OCI-LY7 (cell line): ENCODE measurements around the gene DGKB. TPM values are rescaled to one million over a fixed set of nuclear protein-coding genes. Genes with fewer than 3 reads are reported as not detected.

Source experiments
- BruUV-seq: library from RNA; stranded (reverse); fragments of 400-500 nt; replicated peaks from 2 replicates; lab custom pipeline; 2021; lab: Mats Ljungman, UMichigan
- CTCF ChIA-PET: fragments of 300-600 bp; sonication (Branson Sonifier 250); formaldehyde crosslinking; loops from one replicate; lab custom pipeline; 2022; ENCODE audit warnings: antibody characterized with exemption; ENCODE audit not compliant: unreplicated experiment; lab: Charles Lee
- POLR2A ChIA-PET: fragments of 300-600 bp; sonication (Branson Sonifier 250); formaldehyde crosslinking; loops from one replicate; lab custom pipeline; 2022; ENCODE audit warnings: antibody characterized with exemption; lab: Charles Lee
- DNase-seq: peaks from one replicate; pipeline ENCODE4 v3.0.0-alpha.2; 2015; ENCODE audit warnings: low spot score
- H2AFZ ChIP-seq: fragments of 200-600 bp; sonication (generic), shearing (Covaris generic); 2 replicates; pipeline ENCODE4 v1.6.1; 2014; ENCODE audit warnings: mild to moderate bottlenecking, antibody characterized with exemption, low read length, moderate library complexity
- H3K27ac ChIP-seq: fragments of 200-600 bp; sonication (generic); 2 replicates; pipeline ENCODE4 v1.5.1; 2014; ENCODE audit warnings: mixed run types, low read depth, mild to moderate bottlenecking, moderate library complexity, low read length, inconsistent platforms; ENCODE audit not compliant: poor library complexity, severe bottlenecking
- H3K36me3 ChIP-seq: fragments of 200-600 bp; sonication (generic); 2 replicates; pipeline ENCODE4 v1.6.1; 2014; ENCODE audit warnings: mild to moderate bottlenecking, antibody characterized with exemption, low read length, moderate library complexity, mixed read lengths; ENCODE audit not compliant: insufficient read depth
- H3K4me1 ChIP-seq: fragments of 200-600 bp; sonication (generic); 2 replicates; pipeline ENCODE4 v1.5.1; 2014; ENCODE audit warnings: mild to moderate bottlenecking, low read length; ENCODE audit not compliant: insufficient read depth, poor library complexity, severe bottlenecking
- H3K4me2 ChIP-seq: fragments of 200-600 bp; sonication (generic); 2 replicates; pipeline ENCODE4 v1.6.1; 2014; ENCODE audit warnings: mild to moderate bottlenecking, low read length
- H3K4me3 ChIP-seq: fragments of 200-600 bp; sonication (generic); 2 replicates; pipeline ENCODE4 v1.5.1; 2014; ENCODE audit warnings: mild to moderate bottlenecking, low read depth, low read length; ENCODE audit not compliant: poor library complexity, severe bottlenecking
- H3K79me2 ChIP-seq: fragments of 200-600 bp; sonication (generic); 2 replicates; pipeline ENCODE4 v1.6.1; 2016; ENCODE audit warnings: low read depth, mild to moderate bottlenecking, low read length, moderate library complexity, mixed read lengths; ENCODE audit not compliant: insufficient read depth
- H3K9me2 ChIP-seq: fragments of 200-600 bp; sonication (generic); 2 replicates; pipeline ENCODE4 v1.6.1; 2016; ENCODE audit warnings: mild to moderate bottlenecking, low read length, mixed read lengths; ENCODE audit not compliant: insufficient read depth
- H3K9me3 ChIP-seq: fragments of 200-600 bp; sonication (generic); 2 replicates; pipeline ENCODE4 v1.6.1; 2014; ENCODE audit warnings: mild to moderate bottlenecking, mixed run types, low read length, mixed read lengths
- H4K20me1 ChIP-seq: fragments of 200-600 bp; sonication (generic); 2 replicates; pipeline ENCODE4 v1.6.1; 2014; ENCODE audit warnings: mild to moderate bottlenecking, antibody characterized with exemption, low read length, moderate library complexity, mixed read lengths; ENCODE audit not compliant: insufficient read depth
- EZH2phosphoT487 ChIP-seq: fragments of 200-600 bp; sonication (generic); IDR thresholded peaks from 2 replicates; pipeline ENCODE4 v1.6.1; 2018; ENCODE audit warnings: low read depth, borderline replicate concordance, mild to moderate bottlenecking, mixed run types, antibody characterized with exemption, low read length, moderate library complexity, mixed read lengths
- intact Hi-C: fragments of 100-400 bp; cut with micrococcal nuclease; formaldehyde crosslinking; loops from one replicate; pipeline ENCODE4 v1.10.0; 2022; ENCODE audit not compliant: unreplicated experiment
- total RNA-seq, 2 experiments: library from RNA; depleted of rRNA in 1 of 2; stranded (reverse); fragments of >200 nt in 1 of 2; shearing (Covaris generic) in 1 of 2; gene quantifications; 2 replicates each; pipeline ENCODE4 v1.2.3, GENCODE V29; 2014 to 2022
- TF ChIP-seq, protein P1 (sequence below): fragments of 200-600 bp; sonication (generic); conservative IDR thresholded peaks from 2 replicates; pipeline ENCODE4 v1.5.1; 2014; ENCODE audit warnings: mild to moderate bottlenecking, antibody characterized with exemption, low read length, moderate library complexity, mixed read lengths

DGKB gene
- total RNA-seq, 2 experiments from 2014 or later, result not detected

- Histone ChIP-seq H3K4me3 (no peak overlapping the region), H3K36me3 (no peaks in the 10 kb centered on the region), H3K79me2 (no peaks in the 10 kb centered on the region), H4K20me1 (no peaks in the 10 kb centered on the region), H3K27ac (no peak overlapping the region), H3K9me2 (no peaks in the 10 kb centered on the region), H3K4me2 (no peak overlapping the region), H3K4me1 (no peaks in the 10 kb centered on the region), H2AFZ (no peak overlapping the region), H3K9me3 (no peaks in the 10 kb centered on the region)
- TF ChIP-seq, protein P1, sequence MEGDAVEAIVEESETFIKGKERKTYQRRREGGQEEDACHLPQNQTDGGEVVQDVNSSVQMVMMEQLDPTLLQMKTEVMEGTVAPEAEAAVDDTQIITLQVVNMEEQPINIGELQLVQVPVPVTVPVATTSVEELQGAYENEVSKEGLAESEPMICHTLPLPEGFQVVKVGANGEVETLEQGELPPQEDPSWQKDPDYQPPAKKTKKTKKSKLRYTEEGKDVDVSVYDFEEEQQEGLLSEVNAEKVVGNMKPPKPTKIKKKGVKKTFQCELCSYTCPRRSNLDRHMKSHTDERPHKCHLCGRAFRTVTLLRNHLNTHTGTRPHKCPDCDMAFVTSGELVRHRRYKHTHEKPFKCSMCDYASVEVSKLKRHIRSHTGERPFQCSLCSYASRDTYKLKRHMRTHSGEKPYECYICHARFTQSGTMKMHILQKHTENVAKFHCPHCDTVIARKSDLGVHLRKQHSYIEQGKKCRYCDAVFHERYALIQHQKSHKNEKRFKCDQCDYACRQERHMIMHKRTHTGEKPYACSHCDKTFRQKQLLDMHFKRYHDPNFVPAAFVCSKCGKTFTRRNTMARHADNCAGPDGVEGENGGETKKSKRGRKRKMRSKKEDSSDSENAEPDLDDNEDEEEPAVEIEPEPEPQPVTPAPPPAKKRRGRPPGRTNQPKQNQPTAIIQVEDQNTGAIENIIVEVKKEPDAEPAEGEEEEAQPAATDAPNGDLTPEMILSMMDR, result no peak
- no peak for TF ChIP-seq EZH2phosphoT487
- ChIA-PET CTCF (no interaction called here), POLR2A (interaction anchor here (0.6 kb wide), 1 partner anchor 7 kb away, joined by 5 read pairs; no protein-coding TSS in a partner anchor)
- DNase-seq, result no peak
- BruUV-seq, result no TSS peak
- intact Hi-C loops, result no loop called here
Measured at GRCh38 chr7:14754631-14755030, 147.9 kb downstream of the DGKB start.

DNA sequence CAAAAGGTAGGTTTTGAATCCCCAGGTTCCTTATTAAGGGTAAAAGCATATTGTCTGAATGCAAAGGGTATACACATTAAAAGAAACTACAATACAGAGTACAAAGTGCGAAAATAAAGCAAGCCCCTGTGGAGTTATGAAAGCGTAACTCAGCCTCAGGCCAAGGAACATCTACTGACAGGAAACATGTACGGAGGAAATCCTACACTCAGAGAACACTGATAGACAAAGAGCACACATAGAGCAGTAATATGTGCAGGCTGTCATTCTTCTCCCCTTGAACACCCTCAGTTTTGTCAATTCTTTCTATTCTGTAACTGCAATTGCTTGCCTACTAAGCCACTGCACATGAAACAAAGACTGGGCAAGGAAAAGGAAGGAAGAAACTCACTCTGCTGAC is 150.2 kb downstream of the DGKB start:
- ChIA-PET CTCF (no interaction called here), POLR2A (no interaction called here)
- Histone ChIP-seq H3K27ac (no peak overlapping the region), H3K36me3 (no peaks in the 10 kb centered on the region), H3K9me3 (no peaks in the 10 kb centered on the region), H3K9me2 (no peaks in the 10 kb centered on the region), H3K4me3 (no peak overlapping the region), H3K4me1 (no peaks in the 10 kb centered on the region), H4K20me1 (no peaks in the 10 kb centered on the region), H3K79me2 (no peaks in the 10 kb centered on the region), H2AFZ (no peak overlapping the region), H3K4me2 (no peak overlapping the region)
- no TSS peak for BruUV-seq
- TF ChIP-seq EZH2phosphoT487, result no peak
- TF ChIP-seq, protein P1, result no peak
- DNase-seq, result no peak
- intact Hi-C loops, result no loop called here

DNA sequence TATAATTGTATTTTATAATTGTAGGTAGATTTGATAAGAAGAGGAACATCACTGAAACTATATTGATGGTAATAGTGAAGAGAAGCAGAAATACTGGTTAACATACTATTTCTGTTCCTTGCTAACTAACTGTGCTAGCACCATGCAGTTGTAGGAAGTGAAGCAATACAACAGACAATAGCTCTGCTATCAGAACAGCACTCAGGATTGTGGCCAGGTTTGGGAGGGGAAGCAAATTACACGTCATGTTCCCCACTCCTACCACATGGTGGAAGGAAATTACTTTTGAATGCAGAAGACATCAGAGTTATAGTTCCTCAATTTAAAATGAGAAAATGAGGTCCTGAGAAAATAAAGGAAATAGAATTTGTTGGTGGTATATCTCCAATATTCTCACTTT is 151.1 kb downstream of the DGKB start:
- no TSS peak for BruUV-seq
- H3K27ac ChIP-seq, result no peak overlapping the region
- no peaks in the 10 kb centered on the region for H3K9me2 ChIP-seq
- no peak overlapping the region for H2AFZ ChIP-seq
- intact Hi-C loops, result no loop called here
- H3K36me3 ChIP-seq, result no peaks in the 10 kb centered on the region
- DNase-seq, result no peak
- POLR2A ChIA-PET, result no interaction called here
- no peaks in the 10 kb centered on the region for H3K9me3 ChIP-seq
- H3K79me2 ChIP-seq, result no peaks in the 10 kb centered on the region
- H3K4me1 ChIP-seq, result no peaks in the 10 kb centered on the region
- CTCF ChIA-PET, result no interaction called here
- TF ChIP-seq, protein P1, result no peak
- no peak for TF ChIP-seq EZH2phosphoT487
- H3K4me3 ChIP-seq, result no peak overlapping the region
- no peaks in the 10 kb centered on the region for H4K20me1 ChIP-seq
- H3K4me2 ChIP-seq, result no peak overlapping the region
